ENCODE data around the gene PPP3CA.

- TF ChIP-seq CTCF (IDR thresholded peaks at IDR 0.05) (no peak), POLR2A (IDR thresholded peaks at IDR 0.05) (no peak), POLR2AphosphoS5 (IDR thresholded peaks at IDR 0.05) (no peak)
These were observed 314.8 kb downstream of the PPP3CA start for GRCh38 chr4:101032541-101032940.

Measured in breast epithelium (tissue), 3 donors.